H9 (cell line): ENCODE measurements around the gene PARP12. TPM values are rescaled to one million over a fixed set of nuclear protein-coding genes. Genes with fewer than 3 reads are reported as not detected.

Experiments used
- DNase-seq: peaks from one replicate; pipeline ENCODE4 v3.0.0-alpha.2; 2017
- H2AFZ ChIP-seq: one replicate; pipeline ENCODE4 v1.6.1; 2013; ENCODE audit warnings: mild to moderate bottlenecking, low read length, control low read depth, moderate library complexity
- H2AK5ac ChIP-seq: 2 replicates; pipeline ENCODE4 v1.6.1; 2013; ENCODE audit warnings: low read length, control low read depth, mixed read lengths; ENCODE audit not compliant: insufficient read length
- H2BK120ac ChIP-seq: one replicate; pipeline ENCODE4 v1.6.1; 2013; ENCODE audit warnings: low read depth, mild to moderate bottlenecking, low read length, control low read depth, inconsistent platforms; ENCODE audit not compliant: poor library complexity, severe bottlenecking
- H2BK12ac ChIP-seq: 2 replicates; pipeline ENCODE4 v1.6.1; 2013; ENCODE audit warnings: low read length, control low read depth, mixed read lengths, low read depth; ENCODE audit not compliant: insufficient read length
- H2BK15ac ChIP-seq: 2 replicates; pipeline ENCODE4 v1.6.1; 2013; ENCODE audit warnings: low read depth, low read length, control low read depth
- H2BK20ac ChIP-seq: one replicate; pipeline ENCODE4 v1.6.1; 2013; ENCODE audit warnings: low read depth, mild to moderate bottlenecking, low read length, control low read depth, inconsistent platforms; ENCODE audit not compliant: poor library complexity, severe bottlenecking
- H2BK5ac ChIP-seq: 2 replicates; pipeline ENCODE4 v1.6.1; 2013; ENCODE audit warnings: low read length, control low read depth, mixed read lengths; ENCODE audit not compliant: insufficient read length
- H3K14ac ChIP-seq: 2 replicates; pipeline ENCODE4 v1.6.1; 2013; ENCODE audit warnings: low read length, control low read depth; ENCODE audit not compliant: insufficient read depth
- H3K18ac ChIP-seq: 2 replicates; pipeline ENCODE4 v1.6.1; 2013; ENCODE audit warnings: low read depth, mild to moderate bottlenecking, mixed read lengths, low read length, control low read depth; ENCODE audit not compliant: insufficient read length
- H3K23ac ChIP-seq: 2 replicates; pipeline ENCODE4 v1.6.1; 2013; ENCODE audit warnings: low read length, control low read depth, mixed read lengths, low read depth; ENCODE audit not compliant: insufficient read length
- H3K23me2 ChIP-seq: 2 replicates; pipeline ENCODE4 v1.6.1; 2013; ENCODE audit warnings: low read depth, mild to moderate bottlenecking, mixed read lengths, low read length, control low read depth; ENCODE audit not compliant: insufficient read length, poor library complexity, severe bottlenecking
- H3K27ac ChIP-seq: 2 replicates; pipeline ENCODE4 v1.5.1; 2013; ENCODE audit warnings: low read length, control low read depth, mixed read lengths, low read depth; ENCODE audit not compliant: insufficient read length
- H3K27me3 ChIP-seq: 2 replicates; pipeline ENCODE4 v1.6.1; 2013; ENCODE audit warnings: low read length, control low read depth, inconsistent platforms; ENCODE audit not compliant: insufficient read depth
- H3K4ac ChIP-seq: 2 replicates; pipeline ENCODE4 v1.6.1; 2013; ENCODE audit warnings: low read depth, mild to moderate bottlenecking, control low read depth, inconsistent platforms, low read length, moderate library complexity
- H3K4me1 ChIP-seq: 2 replicates; pipeline ENCODE4 v1.6.1; 2013; ENCODE audit warnings: low read length, control low read depth, inconsistent platforms; ENCODE audit not compliant: insufficient read depth
- H3K4me2 ChIP-seq: 2 replicates; pipeline ENCODE4 v1.6.1; 2013; ENCODE audit warnings: low read length, control low read depth, mixed read lengths; ENCODE audit not compliant: insufficient read length, insufficient read depth
- H3K56ac ChIP-seq: 2 replicates; pipeline ENCODE4 v1.6.1; 2013; ENCODE audit warnings: low read depth, mild to moderate bottlenecking, mixed read lengths, low read length, control low read depth; ENCODE audit not compliant: insufficient read length
- H3K79me1 ChIP-seq: 2 replicates; pipeline ENCODE4 v1.6.1; 2013; ENCODE audit warnings: low read depth, mild to moderate bottlenecking, moderate library complexity, low read length, control low read depth, inconsistent platforms; ENCODE audit not compliant: insufficient read depth, poor library complexity, severe bottlenecking
- H3K79me2 ChIP-seq: 2 replicates; pipeline ENCODE4 v1.6.1; 2013; ENCODE audit warnings: low read length, control low read depth, inconsistent platforms; ENCODE audit not compliant: insufficient read depth
- H3K9ac ChIP-seq: 2 replicates; pipeline ENCODE4 v1.6.1; 2013; ENCODE audit warnings: low read length, control low read depth, mixed read lengths; ENCODE audit not compliant: insufficient read length; ENCODE audit errors: extremely low read depth
- H3K9me3 ChIP-seq: one replicate; pipeline ENCODE4 v1.6.1; 2013; ENCODE audit warnings: low read depth, low read length, inconsistent platforms; ENCODE audit not compliant: control insufficient read depth
- H3T11ph ChIP-seq: one replicate; pipeline ENCODE4 v1.6.1; 2013; ENCODE audit warnings: mild to moderate bottlenecking, low read length, control low read depth, inconsistent platforms
- H4K20me1 ChIP-seq: one replicate; pipeline ENCODE4 v1.6.1; 2013; ENCODE audit not compliant: control insufficient read depth, insufficient read length, insufficient read depth
- H4K5ac ChIP-seq: 2 replicates; pipeline ENCODE4 v1.6.1; 2013; ENCODE audit warnings: low read depth, mild to moderate bottlenecking, mixed read lengths, low read length, control low read depth; ENCODE audit not compliant: insufficient read length
- H4K8ac ChIP-seq: replicated peaks from 2 replicates; pipeline ENCODE4 v1.6.1; 2013; ENCODE audit warnings: low read length, control low read depth, mixed read lengths, low read depth; ENCODE audit not compliant: insufficient read length
- H4K91ac ChIP-seq: 2 replicates; pipeline ENCODE4 v1.6.1; 2013; ENCODE audit warnings: low read depth, mild to moderate bottlenecking, moderate library complexity, mixed read lengths, low read length, control low read depth; ENCODE audit not compliant: insufficient read length
- H3K27ac Mint-ChIP-seq, 3 experiments: 2 replicates in 2 of 3; 3 replicates in 1 of 3; pipeline ENCODE4 v1.8.0; 2020 to 2021; ENCODE audit warnings: mixed read lengths in 3 of 3, mild to moderate bottlenecking in 1 of 3, moderate library complexity in 1 of 3
- H3K27me3 Mint-ChIP-seq: 2 replicates; pipeline ENCODE4 v1.8.0; 2021; ENCODE audit warnings: low read depth, mild to moderate bottlenecking, moderate library complexity, mixed read lengths
- H3K36me3 Mint-ChIP-seq, 3 experiments: 2 replicates in 2 of 3; 3 replicates in 1 of 3; pipeline ENCODE4 v1.8.0; 2020 to 2021; ENCODE audit warnings: low read depth in 3 of 3, mixed read lengths in 3 of 3; ENCODE audit not compliant: insufficient read depth in 1 of 3
- H3K4me1 Mint-ChIP-seq, 2 experiments: 2 replicates each; pipeline ENCODE4 v1.8.0; 2020; ENCODE audit warnings: mixed read lengths in 2 of 2
- H3K4me3 Mint-ChIP-seq, 2 experiments: 2 replicates in 1 of 2; 3 replicates in 1 of 2; pipeline ENCODE4 v1.8.0; 2020 to 2021; ENCODE audit warnings: mild to moderate bottlenecking in 2 of 2, mixed read lengths in 2 of 2, moderate library complexity in 1 of 2
- H3K9me3 Mint-ChIP-seq, 2 experiments: 2 replicates in 1 of 2; 3 replicates in 1 of 2; pipeline ENCODE4 v1.8.0; 2020; ENCODE audit warnings: mild to moderate bottlenecking in 2 of 2, mixed read lengths in 2 of 2, moderate library complexity in 1 of 2
- CTCF ChIP-seq: fragments of 200-600 bp; sonication (generic); conservative IDR thresholded peaks from 3 replicates; pipeline ENCODE4 v1.8.0; 2021; ENCODE audit warnings: antibody characterized with exemption, mild to moderate bottlenecking
- WGBS: extraction: QIAGEN DNeasy Blood & Tissue Kit; methylation state at CpG from one replicate; pipeline ENCODE4 v1.1.7; 2013; ENCODE audit warnings: missing lambda C conversion rate, low lambda C conversion rate, mixed read lengths; ENCODE audit not compliant: insufficient read length; ENCODE audit errors: extremely low coverage; 5-methylcytosine and 5-hydroxymethylcytosine counted together
- total RNA-seq: library from RNA; stranded (reverse); gene quantifications from 2 replicates; pipeline ENCODE4 v1.2.1, GENCODE V29; 2021

Gene PARP12
- total RNA-seq, 1 experiment from 2014 or later = 11.8 TPM

GRCh38 chr7:140008755-140009610 lies 53.8 kb downstream of the PARP12 start:
- H2BK15ac ChIP-seq = no peak overlapping the region
- H3K18ac ChIP-seq = no peak overlapping the region
- no peaks in the 10 kb centered on the region for H3K9me3 ChIP-seq
- H4K8ac ChIP-seq = no peak overlapping the region
- no peaks in the 10 kb centered on the region for H3K79me2 ChIP-seq
- no peak overlapping the region for H2BK120ac ChIP-seq
- no peaks in the 10 kb centered on the region for H3K27me3 ChIP-seq
- H3T11ph ChIP-seq = no peak overlapping the region
- H4K91ac ChIP-seq = no peak overlapping the region
- no peaks in the 10 kb centered on the region for H3K79me1 ChIP-seq
- H2AFZ ChIP-seq = no peak overlapping the region
- Mint-ChIP-seq H3K27ac (no peak overlapping the region; a peak in 1 of 7 replicates), H3K27me3 (peaks cover 4% of the 10 kb centered on the region), H3K9me3 (no peaks in the 10 kb centered on the region), H3K4me3 (no peak overlapping the region), H3K4me1 (peaks cover 23 to 34% of the 10 kb centered on the region in 2 experiments), H3K36me3 (no peaks in the 10 kb centered on the region)
- no peak overlapping the region for H4K5ac ChIP-seq
- H3K23ac ChIP-seq = no peak overlapping the region
- no peak overlapping the region for H3K14ac ChIP-seq
- H3K27ac ChIP-seq = no peak overlapping the region
- no peak overlapping the region for H3K56ac ChIP-seq
- H3K4me2 ChIP-seq = no peak overlapping the region
- no peak for DNase-seq
- no peak overlapping the region for H2BK20ac ChIP-seq
- no peaks in the 10 kb centered on the region for H4K20me1 ChIP-seq
- TF ChIP-seq CTCF = no peak
- no peak overlapping the region for H3K9ac ChIP-seq
- no CpG with 5 or more reads among the region's 16 CpGs for WGBS
- H3K4ac ChIP-seq = no peak overlapping the region
- no peak overlapping the region for H2AK5ac ChIP-seq
- H3K23me2 ChIP-seq = no peaks in the 10 kb centered on the region
- no peak overlapping the region for H2BK5ac ChIP-seq
- H3K4me1 ChIP-seq = no peaks in the 10 kb centered on the region
- no peak overlapping the region for H2BK12ac ChIP-seq
